ENCODE results near the gene CCL18. TPM values are rescaled to one million over a fixed set of nuclear protein-coding genes. Genes with fewer than 3 reads are reported as not detected.
"Not testable (repeated sequence)": the region's sequence is repeated elsewhere in the genome, so short reads cannot be mapped to it uniquely, and the experiment has no call there.

CCL18 gene
- total and polyA plus RNA-seq, 2 donors (not counting 3 experiments of a cell fraction or from before 2014, with no cell fraction given): not detected

DNA sequence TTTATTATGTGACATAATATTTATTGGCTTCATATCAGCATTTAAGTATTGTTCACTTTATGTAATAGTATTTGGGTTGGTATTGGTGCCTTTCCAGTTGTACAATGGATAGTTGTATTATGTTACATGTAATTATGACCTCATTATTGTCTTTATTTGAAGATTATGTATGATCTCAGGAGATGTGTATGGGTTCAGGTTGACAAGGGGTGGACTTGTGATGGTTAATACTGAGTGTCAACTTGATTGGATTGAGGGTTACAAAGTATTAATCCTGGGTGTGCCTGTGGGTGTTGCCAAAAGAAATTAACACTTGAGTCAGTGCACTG is 51.5 kb downstream of the CCL18 start:
- H3K79me2 ChIP-seq (ENCODE audit: control insufficient read depth, insufficient read depth, low read length); H3K9me1 ChIP-seq (replicated peaks; ENCODE audit: control insufficient read depth, extremely low read depth, insufficient read depth, low read length); dilution Hi-C loops (cut with MboI; ENCODE audit: extremely low pct_ligation_motif_present, low sequenced_read_pairs); H3K4me1 ChIP-seq (ENCODE audit: control insufficient read depth, extremely low read depth, insufficient read depth, low read length); BruUV-seq (replicated peaks); H4K20me1 ChIP-seq (replicated peaks; ENCODE audit: control insufficient read depth, extremely low read depth, insufficient read depth, low read length); H3K36me3 ChIP-seq (ENCODE audit: control insufficient read depth in 2 of 2, extremely low read depth in 1 of 2, insufficient read depth in 2 of 2, low read length in 2 of 2); H3K9ac ChIP-seq (replicated peaks; ENCODE audit: extremely low read depth, insufficient read depth, low read length); H2AFZ ChIP-seq (ENCODE audit: low read depth, low read length); intact Hi-C loops (cut with micrococcal nuclease); POLR2A ChIA-PET; H3K4me3 ChIP-seq (replicated peaks in 1 of 3; ENCODE audit: insufficient read depth in 1 of 3, low read depth in 1 of 3, low read length in 3 of 3); FAIRE-seq; H3K27me3 ChIP-seq (ENCODE audit: control insufficient read depth in 2 of 2, insufficient read depth in 2 of 2, low read length in 2 of 2); DNase-seq (ENCODE audit: low read depth, low spot score); H3K27ac ChIP-seq (ENCODE audit: insufficient read depth, low read depth, low read length); CTCF ChIA-PET; H3K9me3 ChIP-seq (replicated peaks; ENCODE audit: control insufficient read depth, insufficient read depth, low read length); H3K4me2 ChIP-seq (ENCODE audit: insufficient read depth, low read length): not testable (repeated sequence)

DNA sequence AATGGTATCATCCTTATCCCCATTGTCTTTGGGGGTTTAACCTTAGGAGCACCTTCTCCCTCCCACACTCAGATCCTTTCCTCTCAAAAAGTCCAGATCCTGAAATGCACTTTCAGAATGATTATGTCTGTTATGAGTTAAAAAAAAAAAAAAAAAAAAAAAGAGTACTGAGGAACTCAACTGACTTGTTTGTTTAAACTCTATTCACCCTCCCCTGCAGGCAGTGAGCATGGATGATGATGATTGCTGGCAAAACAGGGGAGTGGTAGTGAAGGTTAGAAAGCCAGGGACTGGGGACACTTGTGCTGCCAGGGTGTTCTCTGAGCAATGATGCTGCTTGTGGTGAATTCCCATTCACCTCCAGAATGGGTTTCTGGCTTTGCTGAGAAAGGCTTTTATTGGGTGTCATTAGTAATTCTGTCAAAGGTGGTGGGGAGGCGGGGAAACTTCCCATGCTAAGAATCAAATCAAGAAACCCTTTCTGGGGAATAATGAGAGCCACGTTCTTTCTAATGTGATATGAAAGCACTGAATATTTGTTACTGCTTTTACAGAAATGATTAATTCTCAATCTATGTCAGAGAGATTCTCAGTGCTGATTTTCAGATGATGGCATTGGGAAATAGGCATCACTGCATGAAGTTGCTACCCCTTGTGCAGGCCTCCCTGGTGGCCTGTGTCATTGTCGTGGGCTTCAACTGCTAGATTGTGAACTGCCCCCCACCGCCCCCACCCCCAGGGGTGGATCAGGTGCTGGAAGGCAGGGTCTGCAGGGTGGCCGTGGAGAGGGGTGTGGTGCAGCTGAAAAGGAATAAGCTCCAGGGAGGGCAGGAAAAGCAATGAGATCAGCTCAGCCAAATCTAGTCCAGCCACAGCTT is 53.7 kb downstream of the CCL18 start:
- intact Hi-C loops (cut with micrococcal nuclease) (no loop called here), dilution Hi-C loops (cut with MboI; ENCODE audit: extremely low pct_ligation_motif_present, low sequenced_read_pairs) (no loop called here)
- H2AFZ ChIP-seq (ENCODE audit: low read depth, low read length): no peak overlapping the region
- no peak overlapping the region for H3K27ac ChIP-seq (ENCODE audit: insufficient read depth, low read depth, low read length)
- no peak overlapping the region for H3K9ac ChIP-seq (replicated peaks; ENCODE audit: extremely low read depth, insufficient read depth, low read length)
- no peaks in the 10 kb centered on the region for H3K79me2 ChIP-seq (ENCODE audit: control insufficient read depth, insufficient read depth, low read length)
- ChIA-PET POLR2A (no interaction called here), CTCF (interaction anchor here (1.6 kb wide), 2 partner anchors 32 to 148 kb away, joined by 3 read pairs; no protein-coding TSS in a partner anchor)
- no peaks in the 10 kb centered on the region for H3K36me3 ChIP-seq (ENCODE audit: control insufficient read depth in 2 of 2, extremely low read depth in 1 of 2, insufficient read depth in 2 of 2, low read length in 2 of 2)
- no peak overlapping the region for H3K4me3 ChIP-seq (replicated peaks in 1 of 3; ENCODE audit: insufficient read depth in 1 of 3, low read depth in 1 of 3, low read length in 3 of 3)
- H4K20me1 ChIP-seq (replicated peaks; ENCODE audit: control insufficient read depth, extremely low read depth, insufficient read depth, low read length): no peaks in the 10 kb centered on the region
- no TSS peak for BruUV-seq (replicated peaks)
- H3K9me3 ChIP-seq (replicated peaks; ENCODE audit: control insufficient read depth, insufficient read depth, low read length): no peaks in the 10 kb centered on the region
- TF ChIP-seq EZH2 (IDR thresholded peaks at IDR 0.05; ENCODE audit: borderline replicate concordance, low read depth, low read length, severe bottlenecking): no peak
- TF ChIP-seq MYC (IDR thresholded peaks at IDR 0.05; ENCODE audit: low read depth, low read length): no peak
- TF ChIP-seq, protein P1, sequence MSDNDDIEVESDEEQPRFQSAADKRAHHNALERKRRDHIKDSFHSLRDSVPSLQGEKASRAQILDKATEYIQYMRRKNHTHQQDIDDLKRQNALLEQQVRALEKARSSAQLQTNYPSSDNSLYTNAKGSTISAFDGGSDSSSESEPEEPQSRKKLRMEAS (IDR thresholded peaks at IDR 0.05; ENCODE audit: insufficient read depth, insufficient read length): no peak
- TF ChIP-seq POLR2A (IDR thresholded peaks at IDR 0.05; ENCODE audit: low read depth, low read length): no peak
- no peak for TF ChIP-seq POLR2AphosphoS5 (IDR thresholded peaks at IDR 0.05; ENCODE audit: insufficient read depth, low read depth, low read length)
- H3K9me1 ChIP-seq (replicated peaks; ENCODE audit: control insufficient read depth, extremely low read depth, insufficient read depth, low read length): no peaks in the 10 kb centered on the region
- H3K27me3 ChIP-seq (ENCODE audit: control insufficient read depth in 2 of 2, insufficient read depth in 2 of 2, low read length in 2 of 2): no peaks in the 10 kb centered on the region
- H3K4me1 ChIP-seq (ENCODE audit: control insufficient read depth, extremely low read depth, insufficient read depth, low read length): no peaks in the 10 kb centered on the region
- FAIRE-seq (no peak), DNase-seq (ENCODE audit: low read depth, low spot score) (no peak)
- H3K4me2 ChIP-seq (ENCODE audit: insufficient read depth, low read length): no peak overlapping the region
